Mammary epithelial cell (primary cell): ENCODE results near the gene WDR59.

Experiments used
- CTCF ChIP-seq, 2 donors: IDR thresholded peaks in 1 of 2; conservative IDR thresholded peaks in 1 of 2; 2 replicates each; pipeline ENCODE4 v1.5.1; 2011 to 2012; ENCODE audit warnings: inconsistent platforms in 2 of 2, low read length in 2 of 2, mild to moderate bottlenecking in 2 of 2, control low read depth in 1 of 2, low read depth in 1 of 2; ENCODE audit not compliant: insufficient read depth in 1 of 2; ENCODE audit errors: extremely low read depth in 1 of 2
- EZH2 ChIP-seq: IDR thresholded peaks from 2 replicates; pipeline ENCODE4 v1.6.1; 2012; ENCODE audit warnings: low read length, inconsistent platforms, borderline replicate concordance

DNA sequence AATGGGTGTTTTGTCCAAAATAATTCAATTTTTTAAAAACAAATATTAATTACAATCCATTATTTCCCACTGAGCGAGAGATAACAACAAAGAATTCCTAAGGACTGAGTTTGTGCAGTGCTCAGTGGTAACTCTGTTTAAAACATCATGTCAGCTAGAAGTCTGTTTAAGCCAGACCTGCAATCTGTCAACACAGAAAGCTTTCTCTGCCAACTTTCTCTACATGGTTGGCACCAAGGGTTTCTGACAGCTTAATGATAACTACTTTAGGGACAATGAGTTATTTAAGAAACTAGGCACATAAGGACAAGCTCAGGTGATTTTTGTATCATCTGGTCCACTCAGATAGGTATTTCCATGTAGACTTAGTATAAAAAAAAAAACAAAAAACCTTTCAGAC is 81.8 kb downstream of the WDR59 start:
- TF ChIP-seq CTCF (conservative IDR thresholded peaks at IDR 0.05 in 1 of 2, IDR thresholded peaks at IDR 0.05 in 1 of 2; ENCODE audit: extremely low read depth in 1 of 2, insufficient read depth in 1 of 2, low read depth in 1 of 2, low read length in 2 of 2) (no peak), EZH2 (no peak)
